Fibroblast of lung (primary cell): Measurements from ENCODE around the gene PDIK1L. TPM values are rescaled to one million over a fixed set of nuclear protein-coding genes. Genes with fewer than 3 reads are reported as not detected.
A peak's percentile ranks its signal among the peaks of the same experiment; 100 is the strongest.

Experiments
- DNase-seq, 2 donors: peaks; one replicate each; pipeline versions ENCODE4 v3.0.0 to v3.0.0-alpha.2; 2010; ENCODE audit warnings: low read depth in 2 of 2
- H2AFZ ChIP-seq: 2 replicates; pipeline ENCODE4 v1.5.1; 2012; ENCODE audit warnings: low read length, control low read depth, inconsistent platforms
- H3K27ac ChIP-seq: 2 replicates; pipeline ENCODE4 v1.5.1; 2011; ENCODE audit warnings: low read length, control low read depth; ENCODE audit not compliant: insufficient read depth
- H3K27me3 ChIP-seq: 2 replicates; pipeline ENCODE4 v1.5.1; 2011; ENCODE audit warnings: mild to moderate bottlenecking, low read length; ENCODE audit not compliant: control insufficient read depth, insufficient read depth
- H3K36me3 ChIP-seq: 2 replicates; pipeline ENCODE4 v1.5.1; 2011; ENCODE audit warnings: low read length; ENCODE audit not compliant: control insufficient read depth, insufficient read depth
- H3K4me1 ChIP-seq: 2 replicates; pipeline ENCODE4 v1.5.1; 2011; ENCODE audit warnings: low read length; ENCODE audit not compliant: control insufficient read depth, insufficient read depth; ENCODE audit errors: extremely low read depth
- H3K4me2 ChIP-seq: 2 replicates; pipeline ENCODE4 v1.5.1; 2011; ENCODE audit warnings: low read length, control low read depth; ENCODE audit not compliant: insufficient read depth; ENCODE audit errors: extremely low read depth
- H3K4me3 ChIP-seq, 4 experiments: fragments of 200-600 bp in 1 of 4; sonication (generic) in 1 of 4; replicated peaks in 1 of 4; 2 replicates each; pipeline ENCODE4 v1.5.1; 2011 to 2016; ENCODE audit warnings: low read length in 4 of 4, low read depth in 3 of 4, mild to moderate bottlenecking in 3 of 4, control low read depth in 2 of 4, inconsistent platforms in 1 of 4, mixed read lengths in 1 of 4; ENCODE audit not compliant: insufficient read depth in 1 of 4; ENCODE audit errors: control extremely low read depth in 1 of 4
- H3K79me2 ChIP-seq: 2 replicates; pipeline ENCODE4 v1.5.1; 2012; ENCODE audit warnings: mild to moderate bottlenecking, low read length, inconsistent platforms; ENCODE audit not compliant: control insufficient read depth, insufficient read depth
- H3K9ac ChIP-seq: 2 replicates; pipeline ENCODE4 v1.5.1; 2011; ENCODE audit warnings: mild to moderate bottlenecking, low read length, control low read depth; ENCODE audit not compliant: insufficient read depth
- H3K9me3 ChIP-seq: 2 replicates; pipeline ENCODE4 v1.5.1; 2012; ENCODE audit warnings: low read depth, low read length; ENCODE audit not compliant: control insufficient read depth, insufficient read depth
- H4K20me1 ChIP-seq: 2 replicates; pipeline ENCODE4 v1.5.1; 2011; ENCODE audit warnings: low read length; ENCODE audit not compliant: control insufficient read depth, insufficient read depth; ENCODE audit errors: extremely low read depth
- CTCF ChIP-seq, 2 donors: IDR thresholded peaks in 1 of 2; conservative IDR thresholded peaks in 1 of 2; 1 replicate in 1 of 2; 2 replicates in 1 of 2; pipeline ENCODE4 v1.5.1; 2011 to 2012; ENCODE audit warnings: low read length in 2 of 2, control low read depth in 1 of 2, inconsistent platforms in 1 of 2, low read depth in 1 of 2, mild to moderate bottlenecking in 1 of 2
- EZH2 ChIP-seq: IDR thresholded peaks from 2 replicates; pipeline ENCODE4 v1.5.1; 2012; ENCODE audit warnings: low read length, control low read depth, mild to moderate bottlenecking; ENCODE audit errors: missing control alignments
- polyA plus RNA-seq, 2 donors: library from polyadenylated mRNA; depleted of rRNA in 1 of 2; stranded (reverse) in 1 of 2; unstranded in 1 of 2; fragments of >200 nt; gene quantifications; 2 replicates each; pipeline ENCODE4 v1.2.1, GENCODE V29; 2011 to 2012; ENCODE audit warnings: missing spikeins in 1 of 2
- total RNA-seq: library from RNA; depleted of rRNA; stranded (reverse); fragments of >200 nt; gene quantifications from 2 replicates; pipeline ENCODE4 v1.2.1, GENCODE V29; 2014

Gene PDIK1L
- total and polyA plus RNA-seq, 2 donors (not counting 1 experiment from before 2014, with no cell fraction given), result 3.0 to 4.3 TPM

- no peaks in the 10 kb centered on the region for H3K79me2 ChIP-seq
- peak overlapping the region; percentile 30 for H3K9ac ChIP-seq
- H3K4me3 ChIP-seq, result peak overlapping the region; percentile 5 to 45 (median 20)
- peaks cover 2% of the 10 kb centered on the region for H3K4me1 ChIP-seq
- no peak overlapping the region for H3K27ac ChIP-seq
- peak overlapping the region; percentile 80 for H3K4me2 ChIP-seq
- H3K36me3 ChIP-seq, result no peaks in the 10 kb centered on the region
- no peaks in the 10 kb centered on the region for H4K20me1 ChIP-seq
- H3K9me3 ChIP-seq, result no peaks in the 10 kb centered on the region
- H3K27me3 ChIP-seq, result peaks cover 3% of the 10 kb centered on the region
- H2AFZ ChIP-seq, result peak overlapping the region; percentile 35
- TF ChIP-seq CTCF (conservative IDR thresholded peaks at IDR 0.05 in 1 of 2, IDR thresholded peaks at IDR 0.05 in 1 of 2; ENCODE audit: low read depth in 1 of 2, low read length in 2 of 2) (no peak), EZH2 (no peak)
- DNase-seq, result peak; percentile 30 to 65
Observed at GRCh38 chr1:26161415-26162219, 50.0 kb downstream of the PDIK1L start.

DNA sequence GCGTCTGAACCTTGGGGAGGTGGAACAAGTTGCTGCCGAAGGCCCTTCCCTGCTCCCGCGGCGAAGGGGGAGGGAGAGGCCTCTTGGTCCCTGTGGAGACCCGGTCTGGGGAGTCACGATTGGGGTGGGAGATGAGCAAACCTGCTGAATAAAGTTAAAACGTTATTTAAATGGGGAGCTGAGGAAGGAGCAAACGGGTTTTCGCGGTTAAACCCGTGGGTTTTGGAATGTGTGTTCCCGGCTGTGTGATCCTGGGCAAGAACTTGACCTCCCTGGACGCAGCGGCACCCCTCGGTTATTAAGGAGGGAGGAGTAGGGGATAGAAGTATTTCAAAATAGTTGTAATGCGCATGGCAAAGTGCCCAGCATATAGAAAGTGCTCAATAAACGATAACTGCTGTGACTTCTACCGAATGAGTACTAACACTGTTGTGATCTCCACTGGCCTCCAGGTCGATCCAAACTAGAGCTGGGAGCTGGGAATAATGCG, 50.6 kb downstream of the PDIK1L start:
- no peak for DNase-seq
- Histone ChIP-seq H3K9me3 (no peaks in the 10 kb centered on the region), H2AFZ (peak overlapping the region; percentile 34), H3K4me3 (peak overlapping the region in 3 of 4 experiments; percentile 5 to 45 (median 7)), H3K36me3 (no peaks in the 10 kb centered on the region), H3K4me1 (peaks cover 2% of the 10 kb centered on the region), H3K79me2 (no peaks in the 10 kb centered on the region), H3K4me2 (peak overlapping the region; percentile 80), H4K20me1 (no peaks in the 10 kb centered on the region), H3K27me3 (peaks cover 3% of the 10 kb centered on the region), H3K27ac (no peak overlapping the region), H3K9ac (no peak overlapping the region)
- TF ChIP-seq EZH2 (no peak), CTCF (conservative IDR thresholded peaks at IDR 0.05 in 1 of 2, IDR thresholded peaks at IDR 0.05 in 1 of 2; ENCODE audit: low read depth in 1 of 2, low read length in 2 of 2) (no peak)

- TF ChIP-seq CTCF (conservative IDR thresholded peaks at IDR 0.05 in 1 of 2, IDR thresholded peaks at IDR 0.05 in 1 of 2; ENCODE audit: low read depth in 1 of 2, low read length in 2 of 2) (no peak), EZH2 (no peak)
- no peak overlapping the region for H2AFZ ChIP-seq
- H3K9me3 ChIP-seq, result no peaks in the 10 kb centered on the region
- no peak overlapping the region for H3K27ac ChIP-seq
- H3K9ac ChIP-seq, result no peak overlapping the region
- H3K4me3 ChIP-seq, result peak overlapping the region in 1 of 4 experiments; percentile 36
- no peaks in the 10 kb centered on the region for H3K36me3 ChIP-seq
- H3K4me1 ChIP-seq, result peaks cover 2% of the 10 kb centered on the region
- peak overlapping the region; percentile 58 for H3K4me2 ChIP-seq
- no peaks in the 10 kb centered on the region for H3K79me2 ChIP-seq
- no peaks in the 10 kb centered on the region for H4K20me1 ChIP-seq
- DNase-seq, result no peak
- no peaks in the 10 kb centered on the region for H3K27me3 ChIP-seq
Observed at GRCh38 chr1:26163684-26164035, 52.0 kb downstream of the PDIK1L start.
